Stomach (tissue), 9 donors: ENCODE measurements around the gene GAS6. TPM values are rescaled to one million over a fixed set of nuclear protein-coding genes. Genes with fewer than 3 reads are reported as not detected.
"Not testable (repeated sequence)": the region's sequence is repeated elsewhere in the genome, so short reads cannot be mapped to it uniquely, and the experiment has no call there.

Source experiments
- DNase-seq, 2 donors: peaks; one replicate each; pipeline versions ENCODE4 v3.0.0 to v3.0.0-alpha.2; 2013 to 2019
- H3K27ac ChIP-seq, 5 donors: fragments of 200-600 bp in 4 of 5; sonication (generic) in 4 of 5; one replicate each; pipeline ENCODE4 v1.5.1; 2013 to 2019; ENCODE audit warnings: mild to moderate bottlenecking in 1 of 5, moderate library complexity in 1 of 5
- H3K27me3 ChIP-seq, 3 donors: fragments of 200-600 bp; sonication (generic); one replicate each; pipeline ENCODE4 v1.5.1; 2017 to 2019; ENCODE audit warnings: mixed run types in 1 of 3
- H3K36me3 ChIP-seq, 4 donors: fragments of 200-600 bp; sonication (generic); 1 replicate in 3 of 4; 2 replicates in 1 of 4; pipeline ENCODE4 v1.5.1; 2016 to 2019
- H3K4me1 ChIP-seq, 4 donors: fragments of 200-600 bp; sonication (generic); one replicate each; pipeline ENCODE4 v1.5.1; 2016 to 2019
- H3K4me3 ChIP-seq, 4 donors: fragments of 200-600 bp; sonication (generic) in 3 of 4; one replicate each; pipeline ENCODE4 v1.5.1; 2016 to 2019; ENCODE audit warnings: mild to moderate bottlenecking in 1 of 4
- H3K9me3 ChIP-seq, 4 donors: fragments of 200-600 bp; sonication (generic); one replicate each; pipeline ENCODE4 v1.5.1; 2016 to 2019
- EP300 ChIP-seq: sonication (generic); formaldehyde crosslinking; IDR thresholded peaks from one replicate; pipeline ENCODE4 v1.6.1; 2017; ENCODE audit warnings: antibody characterized with exemption
- POLR2A ChIP-seq, 4 donors: fragments of 450-650 bp; IDR thresholded peaks; one replicate each; pipeline ENCODE4 v1.6.1; 2016; ENCODE audit warnings: antibody characterized with exemption in 4 of 4, control low read depth in 2 of 4, mild to moderate bottlenecking in 1 of 4, moderate library complexity in 1 of 4
- POLR2AphosphoS5 ChIP-seq, 3 donors: sonication (generic); formaldehyde crosslinking; IDR thresholded peaks; one replicate each; pipeline ENCODE4 v1.6.1; 2016; ENCODE audit warnings: antibody characterized with exemption in 3 of 3
- WGBS, 5 donors: extraction: QIAGEN DNeasy Blood & Tissue Kit in 3 of 5; methylation state at CpG; one replicate each; pipeline versions ENCODE4 v1.1.5 to v1.1.7; 2013 to 2018; 5-methylcytosine and 5-hydroxymethylcytosine counted together
- intact Hi-C: fragments of 100-400 bp; cut with DNase I; formaldehyde crosslinking; loops from one replicate; pipeline ENCODE4 v1.15.1; 2023; ENCODE audit warnings: low total_unique reads
- polyA plus RNA-seq, 3 donors: library from polyadenylated mRNA; stranded (reverse); fragments of 200-250 nt; gene quantifications; one replicate each; pipeline ENCODE4 v1.2.3, GENCODE V29; 2013
- total RNA-seq, 5 donors: library from RNA; depleted of rRNA; stranded (reverse); fragments of >200 nt; gene quantifications; one replicate each; pipeline versions ENCODE4 v1.1.0 to v1.2.3, GENCODE V29; 2014 to 2016
- TF ChIP-seq, protein P1 (sequence below), 7 experiments: fragments of 450-650 bp in 4 of 7; fragments of 200-600 bp in 3 of 7; sonication (generic) in 3 of 7; IDR thresholded peaks; one replicate each; pipeline ENCODE4 v1.5.1; 2016 to 2019; ENCODE audit warnings: antibody characterized with exemption in 7 of 7, control low read depth in 2 of 7, mild to moderate bottlenecking in 1 of 7
- donor health status: healthy with polysubstance abuse.
- donor health status: Bipolar disorder and iron deficiency.
- donor health status: healthy.

Gene GAS6
- total and polyA plus RNA-seq, 8 donors: 31.4 to 409 (median 92.9) TPM

GRCh38 chr13:113792886-113793717, 70.8 kb downstream of the GAS6 start:
- Histone ChIP-seq H3K9me3 (no peaks in the 10 kb centered on the region), H3K27ac (no peak overlapping the region), H3K4me1 (no peaks in the 10 kb centered on the region), H3K27me3 (peaks cover 0 to 28% (median 0%) of the 10 kb centered on the region in 3 donors), H3K36me3 (peaks cover 0 to 3% (median 0%) of the 10 kb centered on the region in 4 donors), H3K4me3 (no peak overlapping the region)
- intact Hi-C loops: no loop called here
- no peak for TF ChIP-seq EP300
- TF ChIP-seq, protein P1, sequence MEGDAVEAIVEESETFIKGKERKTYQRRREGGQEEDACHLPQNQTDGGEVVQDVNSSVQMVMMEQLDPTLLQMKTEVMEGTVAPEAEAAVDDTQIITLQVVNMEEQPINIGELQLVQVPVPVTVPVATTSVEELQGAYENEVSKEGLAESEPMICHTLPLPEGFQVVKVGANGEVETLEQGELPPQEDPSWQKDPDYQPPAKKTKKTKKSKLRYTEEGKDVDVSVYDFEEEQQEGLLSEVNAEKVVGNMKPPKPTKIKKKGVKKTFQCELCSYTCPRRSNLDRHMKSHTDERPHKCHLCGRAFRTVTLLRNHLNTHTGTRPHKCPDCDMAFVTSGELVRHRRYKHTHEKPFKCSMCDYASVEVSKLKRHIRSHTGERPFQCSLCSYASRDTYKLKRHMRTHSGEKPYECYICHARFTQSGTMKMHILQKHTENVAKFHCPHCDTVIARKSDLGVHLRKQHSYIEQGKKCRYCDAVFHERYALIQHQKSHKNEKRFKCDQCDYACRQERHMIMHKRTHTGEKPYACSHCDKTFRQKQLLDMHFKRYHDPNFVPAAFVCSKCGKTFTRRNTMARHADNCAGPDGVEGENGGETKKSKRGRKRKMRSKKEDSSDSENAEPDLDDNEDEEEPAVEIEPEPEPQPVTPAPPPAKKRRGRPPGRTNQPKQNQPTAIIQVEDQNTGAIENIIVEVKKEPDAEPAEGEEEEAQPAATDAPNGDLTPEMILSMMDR (IDR thresholded peaks at IDR 0.05): no peak
- no peak for TF ChIP-seq POLR2AphosphoS5 (IDR thresholded peaks at IDR 0.05)
- no peak for TF ChIP-seq POLR2A (IDR thresholded peaks at IDR 0.05)
- WGBS, 5 donors: 72 to 80% (median 77%) methylated on average over 27 to 33 of the region's 33 CpGs
- no peak for DNase-seq

DNA sequence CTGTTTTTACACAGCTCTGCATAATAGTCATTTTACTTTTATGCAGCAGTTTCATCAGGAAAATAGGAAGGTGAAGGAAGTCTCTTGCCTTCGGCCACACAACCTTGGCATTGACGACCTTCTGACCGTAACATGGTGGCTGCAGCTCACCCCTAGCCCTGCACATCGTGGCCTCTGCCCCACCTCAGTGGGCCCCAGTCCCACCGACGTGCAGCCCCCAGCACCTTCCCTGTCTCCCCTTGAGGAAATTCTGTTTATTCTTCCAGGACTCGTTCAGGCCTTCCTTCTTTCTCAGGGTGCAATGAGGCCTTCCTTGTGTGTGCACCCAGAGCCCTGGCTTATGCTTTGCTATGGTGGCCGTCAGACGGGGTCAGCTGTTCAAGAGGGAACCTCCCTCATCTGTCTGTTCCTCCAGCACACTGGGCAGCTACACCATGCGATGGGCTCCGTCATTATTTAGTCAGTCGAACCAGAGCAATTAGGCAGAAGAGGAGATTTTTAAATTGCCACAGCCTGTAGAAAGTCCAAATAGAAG, 71.6 kb downstream of the GAS6 start:
- H3K27ac ChIP-seq: no peak overlapping the region
- DNase-seq: no peak
- peaks cover 0 to 3% (median 0%) of the 10 kb centered on the region in 4 donors for H3K36me3 ChIP-seq
- peaks cover 0 to 32% (median 0%) of the 10 kb centered on the region in 3 donors for H3K27me3 ChIP-seq
- intact Hi-C loops: no loop called here
- 57 to 81% (median 73%) methylated on average over 12 of the region's 12 CpGs for WGBS, 5 donors
- no peaks in the 10 kb centered on the region for H3K9me3 ChIP-seq
- H3K4me1 ChIP-seq: no peaks in the 10 kb centered on the region
- no peak overlapping the region for H3K4me3 ChIP-seq
- TF ChIP-seq POLR2AphosphoS5 (IDR thresholded peaks at IDR 0.05) (no peak), EP300 (no peak), POLR2A (IDR thresholded peaks at IDR 0.05) (no peak)
- TF ChIP-seq, protein P1 (IDR thresholded peaks at IDR 0.05): no peak

- H3K4me3 ChIP-seq: no peak overlapping the region
- peaks cover 0 to 32% (median 0%) of the 10 kb centered on the region in 3 donors for H3K27me3 ChIP-seq
- H3K9me3 ChIP-seq: no peaks in the 10 kb centered on the region
- H3K4me1 ChIP-seq: no peaks in the 10 kb centered on the region
- TF ChIP-seq POLR2AphosphoS5 (IDR thresholded peaks at IDR 0.05) (no peak), EP300 (no peak), POLR2A (IDR thresholded peaks at IDR 0.05) (no peak)
- TF ChIP-seq, protein P1 (IDR thresholded peaks at IDR 0.05): no peak
- intact Hi-C loops: no loop called here
- peaks cover 0 to 3% (median 0%) of the 10 kb centered on the region in 4 donors for H3K36me3 ChIP-seq
- no peak overlapping the region for H3K27ac ChIP-seq
- DNase-seq: no peak
- 69 to 84% (median 78%) methylated on average over 19 of the region's 19 CpGs for WGBS, 5 donors
Observed at GRCh38 chr13:113791761-113792160, 72.1 kb downstream of the GAS6 start.

DNA sequence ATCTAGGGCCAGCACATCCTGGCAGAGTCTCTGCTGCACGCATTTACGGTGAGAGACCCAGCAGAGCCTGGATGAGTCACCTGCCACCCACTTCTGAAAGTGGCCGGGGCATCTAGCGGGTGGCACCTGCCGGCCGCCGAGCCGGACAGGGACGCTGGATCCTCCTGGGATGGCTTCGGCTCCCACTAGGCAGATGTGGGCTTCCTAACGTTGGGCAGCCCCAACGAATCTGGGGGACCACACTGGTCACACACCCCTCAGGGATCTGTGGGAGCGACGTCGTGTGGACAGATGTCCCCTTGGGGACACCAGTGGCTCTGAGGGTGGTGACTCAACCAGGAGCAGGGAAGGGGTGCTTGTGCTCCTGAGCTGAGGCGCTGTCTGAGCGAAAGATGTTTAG, 72.7 kb downstream of the GAS6 start:
- H3K27me3 ChIP-seq: peaks cover 0 to 32% (median 0%) of the 10 kb centered on the region in 3 donors
- no peak overlapping the region for H3K4me3 ChIP-seq
- H3K4me1 ChIP-seq: no peaks in the 10 kb centered on the region
- intact Hi-C loops: no loop called here
- TF ChIP-seq, protein P1 (IDR thresholded peaks at IDR 0.05): no peak
- TF ChIP-seq EP300 (no peak), POLR2A (IDR thresholded peaks at IDR 0.05) (no peak), POLR2AphosphoS5 (IDR thresholded peaks at IDR 0.05) (no peak)
- H3K9me3 ChIP-seq: no peaks in the 10 kb centered on the region
- peaks cover 0 to 3% (median 0%) of the 10 kb centered on the region in 4 donors for H3K36me3 ChIP-seq
- whole genome bisulfite sequencing, 5 donors: 78 to 84% (median 81%) methylated on average over 8 to 17 of the region's 17 CpGs
- no peak for DNase-seq
- no peak overlapping the region for H3K27ac ChIP-seq

DNA sequence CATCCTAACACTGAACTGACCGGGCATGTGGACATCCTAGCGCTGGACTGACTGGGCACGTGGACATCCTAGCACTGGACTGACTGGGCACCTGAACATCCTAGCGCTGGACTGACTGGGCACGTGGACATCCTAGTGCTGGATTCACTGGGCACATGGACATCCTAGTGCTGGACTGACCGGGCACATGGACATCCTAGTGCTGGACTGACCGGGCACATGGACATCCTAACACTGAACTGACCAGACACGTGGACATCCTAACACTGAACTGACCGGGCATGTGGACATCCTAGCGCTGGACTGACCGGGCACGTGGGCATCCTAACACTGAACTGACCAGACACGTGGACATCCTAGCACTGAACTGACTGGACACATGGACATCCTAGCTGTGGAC, 73.9 kb downstream of the GAS6 start:
- DNase-seq, intact Hi-C loops, H3K9me3 ChIP-seq, H3K36me3 ChIP-seq, H3K4me1 ChIP-seq, H3K4me3 ChIP-seq, H3K27ac ChIP-seq: not testable (repeated sequence)
- 68 to 95% (median 91%) methylated on average over 4 to 13 of the region's 13 CpGs for WGBS, 5 donors
- peaks cover 0 to 32% (median 0%) of the 10 kb centered on the region in 3 donors for H3K27me3 ChIP-seq
